Measurements from ENCODE around the gene COMTD1.
"Not testable (repeated sequence)": the region's sequence is repeated elsewhere in the genome, so short reads cannot be mapped to it uniquely, and the experiment has no call there.

Gene COMTD1

GRCh38 chr10:75195035-75195763 lies 40.6 kb downstream of the COMTD1 start:
- no peak overlapping the region for H3K27ac ChIP-seq (ENCODE audit: low read length)
- H3K27me3 ChIP-seq (ENCODE audit: low read depth, low read length), result no peaks in the 10 kb centered on the region
- H2AFZ ChIP-seq (ENCODE audit: low read depth, low read length), result no peak overlapping the region
- H4K20me1 ChIP-seq (ENCODE audit: insufficient read depth, low read length), result no peaks in the 10 kb centered on the region
- no peak overlapping the region for H3K4me3 ChIP-seq (ENCODE audit: low read length)
- H3K36me3 ChIP-seq (replicated peaks; ENCODE audit: low read depth, low read length), result no peaks in the 10 kb centered on the region
- H3K79me2 ChIP-seq (ENCODE audit: low read length), result no peaks in the 10 kb centered on the region
- no peaks in the 10 kb centered on the region for H3K4me1 ChIP-seq (ENCODE audit: low read length)
- H3K4me2 ChIP-seq (ENCODE audit: low read length), result no peak overlapping the region
- no peak for TF ChIP-seq CTCF (IDR thresholded peaks at IDR 0.05; ENCODE audit: low read depth, low read length)
- TF ChIP-seq EZH2phosphoT487 (IDR thresholded peaks at IDR 0.05; ENCODE audit: low read depth), result no peak
- no peaks in the 10 kb centered on the region for H3K9me3 ChIP-seq (ENCODE audit: insufficient read depth, low read length)
- no peak overlapping the region for H3K9ac ChIP-seq (ENCODE audit: low read length)

GRCh38 chr10:75194625-75195024 lies 41.1 kb downstream of the COMTD1 start:
- H3K4me2 ChIP-seq (ENCODE audit: low read length); H3K27ac ChIP-seq (ENCODE audit: low read length); H3K9me3 ChIP-seq (ENCODE audit: insufficient read depth, low read length); H3K9ac ChIP-seq (ENCODE audit: low read length); H3K79me2 ChIP-seq (ENCODE audit: low read length); H3K36me3 ChIP-seq (replicated peaks; ENCODE audit: low read depth, low read length); H4K20me1 ChIP-seq (ENCODE audit: insufficient read depth, low read length); H2AFZ ChIP-seq (ENCODE audit: low read depth, low read length); H3K4me1 ChIP-seq (ENCODE audit: low read length); H3K27me3 ChIP-seq (ENCODE audit: low read depth, low read length); H3K4me3 ChIP-seq (ENCODE audit: low read length): not testable (repeated sequence)

- Histone ChIP-seq H3K79me2 (ENCODE audit: low read length) (no peaks in the 10 kb centered on the region), H3K9ac (ENCODE audit: low read length) (no peak overlapping the region), H3K27ac (ENCODE audit: low read length) (no peak overlapping the region), H3K9me3 (ENCODE audit: insufficient read depth, low read length) (no peaks in the 10 kb centered on the region), H3K27me3 (ENCODE audit: low read depth, low read length) (no peaks in the 10 kb centered on the region), H3K36me3 (replicated peaks; ENCODE audit: low read depth, low read length) (no peaks in the 10 kb centered on the region), H3K4me3 (ENCODE audit: low read length) (no peak overlapping the region), H2AFZ (ENCODE audit: low read depth, low read length) (no peak overlapping the region), H4K20me1 (ENCODE audit: insufficient read depth, low read length) (no peaks in the 10 kb centered on the region), H3K4me1 (ENCODE audit: low read length) (no peaks in the 10 kb centered on the region), H3K4me2 (ENCODE audit: low read length) (no peak overlapping the region)
- TF ChIP-seq CTCF (IDR thresholded peaks at IDR 0.05; ENCODE audit: low read depth, low read length) (no peak), EZH2phosphoT487 (IDR thresholded peaks at IDR 0.05; ENCODE audit: low read depth) (no peak)
These were observed 43.8 kb downstream of the COMTD1 start for GRCh38 chr10:75191821-75192568.

- no peaks in the 10 kb centered on the region for H3K4me1 ChIP-seq (ENCODE audit: low read length)
- H3K4me3 ChIP-seq (ENCODE audit: low read length), result no peak overlapping the region
- TF ChIP-seq CTCF (IDR thresholded peaks at IDR 0.05; ENCODE audit: low read depth, low read length), result no peak
- no peak for TF ChIP-seq EZH2phosphoT487 (IDR thresholded peaks at IDR 0.05; ENCODE audit: low read depth)
- no peak overlapping the region for H3K9ac ChIP-seq (ENCODE audit: low read length)
- H3K27ac ChIP-seq (ENCODE audit: low read length), result no peak overlapping the region
- no peak overlapping the region for H2AFZ ChIP-seq (ENCODE audit: low read depth, low read length)
- no peaks in the 10 kb centered on the region for H3K36me3 ChIP-seq (replicated peaks; ENCODE audit: low read depth, low read length)
- no peaks in the 10 kb centered on the region for H3K9me3 ChIP-seq (ENCODE audit: insufficient read depth, low read length)
- H3K27me3 ChIP-seq (ENCODE audit: low read depth, low read length), result no peaks in the 10 kb centered on the region
- no peaks in the 10 kb centered on the region for H4K20me1 ChIP-seq (ENCODE audit: insufficient read depth, low read length)
- H3K79me2 ChIP-seq (ENCODE audit: low read length), result no peaks in the 10 kb centered on the region
- no peak overlapping the region for H3K4me2 ChIP-seq (ENCODE audit: low read length)
These were observed 46.3 kb downstream of the COMTD1 start for GRCh38 chr10:75189266-75190096.

GRCh38 chr10:75188522-75188921 lies 47.2 kb downstream of the COMTD1 start:
- not testable (repeated sequence) for H3K9ac ChIP-seq (ENCODE audit: low read length); H3K4me3 ChIP-seq (ENCODE audit: low read length); H3K4me1 ChIP-seq (ENCODE audit: low read length); H2AFZ ChIP-seq (ENCODE audit: low read depth, low read length); H3K4me2 ChIP-seq (ENCODE audit: low read length); H3K27me3 ChIP-seq (ENCODE audit: low read depth, low read length); H3K27ac ChIP-seq (ENCODE audit: low read length); H3K36me3 ChIP-seq (replicated peaks; ENCODE audit: low read depth, low read length); H3K9me3 ChIP-seq (ENCODE audit: insufficient read depth, low read length); H3K79me2 ChIP-seq (ENCODE audit: low read length); H4K20me1 ChIP-seq (ENCODE audit: insufficient read depth, low read length)

All from OCI-LY3 (cell line).